Mesothelial cell of epicardium (in vitro differentiated cells): ENCODE data around the gene CAMK4. TPM values are rescaled to one million over a fixed set of nuclear protein-coding genes. Genes with fewer than 3 reads are reported as not detected.

ENCODE experiments used
- DNase-seq, 2 experiments: peaks; one replicate each; pipeline ENCODE4 v3.0.0; 2021; ENCODE audit warnings: low spot score in 2 of 2; ENCODE audit not compliant: unreplicated experiment in 2 of 2
- H3K27ac Mint-ChIP-seq: 2 replicates; pipeline ENCODE4 v1.8.0; 2021; ENCODE audit warnings: mixed read lengths
- H3K27me3 Mint-ChIP-seq: 2 replicates; pipeline ENCODE4 v1.8.0; 2021; ENCODE audit warnings: low read depth, mixed read lengths
- H3K36me3 Mint-ChIP-seq: 2 replicates; pipeline ENCODE4 v1.8.0; 2021; ENCODE audit warnings: mixed read lengths
- H3K4me1 Mint-ChIP-seq: 2 replicates; pipeline ENCODE4 v1.8.0; 2021; ENCODE audit warnings: mixed read lengths
- H3K4me3 Mint-ChIP-seq: 2 replicates; pipeline ENCODE4 v1.8.0; 2021; ENCODE audit warnings: mild to moderate bottlenecking, moderate library complexity, mixed read lengths
- H3K9me3 Mint-ChIP-seq: 2 replicates; pipeline ENCODE4 v1.8.0; 2021; ENCODE audit warnings: mixed read lengths
- CTCF ChIP-seq: fragments of 200-600 bp; sonication (generic); IDR thresholded peaks from one replicate; pipeline ENCODE4 v1.5.0; 2021; ENCODE audit warnings: antibody characterized with exemption; ENCODE audit not compliant: unreplicated experiment
- total RNA-seq: library from RNA; stranded (reverse); gene quantifications from 3 replicates; pipeline ENCODE4 v1.2.1, GENCODE V29; 2021

CAMK4 gene
- total RNA-seq, 1 donor from 2014 or later: 13.3 TPM

- no peak for DNase-seq
- H3K4me3 Mint-ChIP-seq: no peak overlapping the region
- H3K36me3 Mint-ChIP-seq: no peaks in the 10 kb centered on the region
- H3K4me1 Mint-ChIP-seq: peaks cover 28% of the 10 kb centered on the region
- H3K27me3 Mint-ChIP-seq: no peaks in the 10 kb centered on the region
- peak overlapping the region; percentile 43 for H3K27ac Mint-ChIP-seq
- no peak for TF ChIP-seq CTCF
- H3K9me3 Mint-ChIP-seq: no peaks in the 10 kb centered on the region
Observed at GRCh38 chr5:111517853-111518501, 293.8 kb downstream of the CAMK4 start.

- TF ChIP-seq CTCF: no peak
- Mint-ChIP-seq H3K27ac (peak overlapping the region; percentile 37), H3K4me1 (peaks cover 22% of the 10 kb centered on the region), H3K9me3 (no peaks in the 10 kb centered on the region), H3K27me3 (no peaks in the 10 kb centered on the region), H3K4me3 (no peak overlapping the region), H3K36me3 (no peaks in the 10 kb centered on the region)
- DNase-seq: no peak
Observed at GRCh38 chr5:111518777-111519176, 294.6 kb downstream of the CAMK4 start.

GRCh38 chr5:111520908-111521307 lies 296.7 kb downstream of the CAMK4 start:
- Mint-ChIP-seq H3K36me3 (no peaks in the 10 kb centered on the region), H3K4me1 (peaks cover 11% of the 10 kb centered on the region), H3K9me3 (no peaks in the 10 kb centered on the region), H3K27me3 (no peaks in the 10 kb centered on the region), H3K4me3 (no peak overlapping the region), H3K27ac (no peak overlapping the region)
- no peak for TF ChIP-seq CTCF
- no peak for DNase-seq

GRCh38 chr5:111528056-111528455 lies 303.9 kb downstream of the CAMK4 start:
- Mint-ChIP-seq H3K36me3 (no peaks in the 10 kb centered on the region), H3K27me3 (no peaks in the 10 kb centered on the region), H3K27ac (no peak overlapping the region), H3K4me1 (peaks cover 13% of the 10 kb centered on the region), H3K9me3 (no peaks in the 10 kb centered on the region), H3K4me3 (no peak overlapping the region)
- no peak for DNase-seq
- TF ChIP-seq CTCF: no peak

GRCh38 chr5:111530298-111530740 lies 306.1 kb downstream of the CAMK4 start:
- Mint-ChIP-seq H3K4me3 (no peak overlapping the region), H3K4me1 (peaks cover 13% of the 10 kb centered on the region), H3K27ac (peak overlapping the region; percentile 47), H3K27me3 (no peaks in the 10 kb centered on the region), H3K36me3 (no peaks in the 10 kb centered on the region), H3K9me3 (peaks cover 10% of the 10 kb centered on the region)
- DNase-seq: no peak
- no peak for TF ChIP-seq CTCF
